Limb (tissue), 2 donors: ENCODE data around the gene QRICH2.
"Not testable (repeated sequence)": the region's sequence is repeated elsewhere in the genome, so short reads cannot be mapped to it uniquely, and the experiment has no call there.

Experiments
- DNase-seq, 2 donors: peaks; one replicate each; pipeline ENCODE4 v3.0.0-alpha.2; 2016; ENCODE audit errors: extremely low spot score in 2 of 2

QRICH2 gene

GRCh38 chr17:76248013-76248782 is 59.9 kb downstream of the QRICH2 start:
- DNase-seq, result no peak

DNA sequence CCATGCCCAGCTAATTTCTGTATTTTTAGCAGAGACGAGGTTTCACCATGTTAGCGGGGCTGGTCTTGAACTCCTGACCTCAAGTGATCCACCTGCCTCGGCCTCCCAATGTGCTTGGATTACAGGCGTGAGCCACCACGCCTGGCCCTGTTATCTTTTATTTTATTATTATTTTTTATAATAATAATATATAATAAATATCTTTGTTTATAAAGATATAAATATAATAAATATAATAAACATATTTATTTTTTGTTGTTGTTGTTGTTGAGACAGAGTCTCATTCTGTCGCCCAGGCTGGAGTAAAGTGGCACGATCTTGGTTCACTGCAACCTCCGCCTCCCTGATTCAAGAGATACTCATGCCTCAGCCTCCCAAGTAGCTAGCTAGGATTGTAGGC is 60.8 kb downstream of the QRICH2 start:
- DNase-seq, result no peak

GRCh38 chr17:76246080-76247066 is 61.7 kb downstream of the QRICH2 start:
- DNase-seq, result no peak

DNA sequence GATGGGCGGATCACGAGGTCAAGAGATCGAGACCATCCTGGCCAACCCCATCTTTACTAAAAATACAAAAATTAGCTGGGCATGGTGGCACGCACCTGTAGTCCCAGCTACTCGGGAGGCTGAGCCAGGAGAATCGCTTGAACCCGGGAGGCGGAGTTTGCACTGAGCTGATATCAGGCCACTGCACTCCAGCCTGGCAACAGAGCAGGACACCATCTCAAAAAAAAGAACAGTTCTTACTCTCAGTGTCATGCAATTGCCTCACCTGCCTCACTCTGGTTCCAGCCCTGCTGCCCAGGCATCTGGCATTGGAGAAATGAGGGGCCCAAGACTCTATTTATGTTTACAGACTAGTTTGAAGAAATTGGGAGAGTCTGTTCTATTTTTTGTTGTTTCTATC is 63.4 kb downstream of the QRICH2 start:
- not testable (repeated sequence) for DNase-seq

DNA sequence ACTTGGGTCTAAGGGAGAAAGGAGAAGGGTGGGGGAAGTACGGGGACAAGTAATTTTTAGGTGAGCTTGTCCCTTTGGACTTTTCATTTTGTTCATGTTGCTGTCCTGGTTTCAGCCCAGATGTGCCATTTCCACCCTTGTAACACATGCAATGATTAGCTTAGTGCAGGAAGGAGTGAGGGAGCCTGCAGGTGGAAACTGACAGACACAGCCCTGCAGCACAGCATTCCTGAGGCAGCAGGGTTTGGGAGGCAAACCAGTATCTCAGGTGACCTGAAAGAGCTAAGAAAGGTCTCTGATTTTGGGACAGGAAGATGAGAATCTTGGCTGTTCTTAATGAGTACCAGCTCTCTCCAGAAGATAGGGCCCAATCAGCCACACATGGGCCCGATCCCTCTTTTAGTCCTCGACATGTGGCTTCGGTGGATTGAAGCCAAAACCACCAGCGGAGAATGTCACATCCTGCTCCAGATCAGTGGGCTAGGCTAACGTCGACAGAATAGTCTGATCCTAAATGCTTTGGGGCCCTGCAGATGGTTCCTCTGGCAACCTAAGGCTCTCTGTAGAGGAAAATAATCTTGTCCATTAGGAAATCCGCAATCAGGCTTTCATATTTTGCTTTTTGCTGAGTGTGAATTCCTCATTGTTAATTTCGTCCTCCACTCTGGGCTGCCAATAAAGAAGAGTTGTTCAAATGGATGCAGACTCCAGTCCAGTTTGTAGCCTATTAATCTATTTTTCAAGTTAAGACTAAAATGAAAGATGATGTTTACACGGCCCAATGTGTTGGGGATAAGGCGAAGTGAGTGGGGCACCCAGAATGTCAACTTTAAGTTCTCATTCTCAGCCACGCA is 64.0 kb downstream of the QRICH2 start:
- no peak for DNase-seq

DNA sequence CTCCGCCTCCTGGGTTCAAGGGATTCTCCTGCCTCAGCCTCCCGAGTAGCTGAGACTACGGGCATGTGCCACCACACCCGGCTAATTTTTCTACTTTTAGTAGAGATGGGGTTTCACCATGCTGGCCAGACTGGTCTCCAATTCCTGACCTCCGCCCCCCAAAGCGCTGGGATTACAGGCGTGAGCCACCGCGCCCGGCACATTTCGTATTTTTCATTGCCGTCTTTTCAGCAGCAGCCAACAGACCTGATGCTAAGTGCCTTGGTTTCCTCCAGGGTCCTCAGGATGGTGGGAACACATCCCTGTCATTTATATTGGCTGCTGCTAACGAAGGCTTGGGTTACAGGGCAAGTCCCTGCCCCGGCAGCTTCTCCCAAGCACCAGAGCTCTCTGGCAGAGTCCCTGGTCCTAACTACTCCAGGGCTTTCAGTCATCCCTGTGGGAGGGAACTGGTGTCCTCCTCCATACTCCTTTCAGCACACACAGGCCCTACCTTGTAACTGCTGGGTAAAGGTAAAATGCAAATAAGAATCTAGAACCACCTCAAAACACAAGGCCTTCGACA is 66.3 kb downstream of the QRICH2 start:
- no peak for DNase-seq

- DNase-seq, result no peak
Observed at GRCh38 chr17:76241204-76241538, 66.9 kb downstream of the QRICH2 start.

- DNase-seq, result peak; percentile 51 to 79
Observed at GRCh38 chr17:76240461-76241203, 67.4 kb downstream of the QRICH2 start, which contains the start of gene RNF157. RNF157 (minus strand) TSS chr17:76240493; CDS start chr17:76240240, 253 bp downstream.

DNA sequence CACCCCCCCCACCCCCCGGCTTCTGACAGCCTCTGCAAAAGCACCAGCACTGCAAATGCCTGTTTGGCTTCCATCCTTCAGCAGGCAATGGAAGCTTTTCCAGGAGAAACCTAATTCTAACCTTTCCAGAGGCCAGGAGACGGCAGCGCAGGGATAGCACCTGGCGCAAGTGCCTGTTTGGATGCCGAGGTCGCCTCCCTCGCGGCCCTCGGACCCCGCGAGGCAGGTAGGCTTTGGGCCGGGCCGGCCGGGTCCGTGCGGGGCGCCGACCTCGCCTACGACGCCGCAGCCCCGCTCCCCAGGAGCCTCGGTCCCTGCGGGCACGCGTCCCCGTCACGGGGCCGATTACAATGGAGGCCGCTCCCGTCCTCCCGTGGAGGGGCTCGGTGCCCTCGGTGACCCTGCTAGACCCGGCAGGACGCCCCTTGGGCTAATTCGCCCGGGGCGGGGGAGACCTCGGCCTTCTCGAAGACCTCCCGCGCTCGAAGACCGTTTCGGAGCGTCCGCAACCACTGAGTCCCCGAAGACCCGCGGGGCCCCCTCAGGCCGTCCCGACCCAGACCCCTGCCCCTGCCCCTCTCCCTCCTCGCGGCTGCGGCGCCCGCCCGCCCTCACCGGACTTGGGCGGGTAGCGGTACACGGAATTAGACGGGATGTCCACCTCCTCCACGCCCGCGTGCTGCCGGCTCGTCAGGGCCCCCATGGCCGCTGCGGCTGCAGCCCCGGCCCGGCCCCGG is 68.4 kb downstream of the QRICH2 start:
- peak in 1 of 2 donors; percentile 48 for DNase-seq

GRCh38 chr17:76238847-76239537 is 69.1 kb downstream of the QRICH2 start:
- no peak for DNase-seq

DNA sequence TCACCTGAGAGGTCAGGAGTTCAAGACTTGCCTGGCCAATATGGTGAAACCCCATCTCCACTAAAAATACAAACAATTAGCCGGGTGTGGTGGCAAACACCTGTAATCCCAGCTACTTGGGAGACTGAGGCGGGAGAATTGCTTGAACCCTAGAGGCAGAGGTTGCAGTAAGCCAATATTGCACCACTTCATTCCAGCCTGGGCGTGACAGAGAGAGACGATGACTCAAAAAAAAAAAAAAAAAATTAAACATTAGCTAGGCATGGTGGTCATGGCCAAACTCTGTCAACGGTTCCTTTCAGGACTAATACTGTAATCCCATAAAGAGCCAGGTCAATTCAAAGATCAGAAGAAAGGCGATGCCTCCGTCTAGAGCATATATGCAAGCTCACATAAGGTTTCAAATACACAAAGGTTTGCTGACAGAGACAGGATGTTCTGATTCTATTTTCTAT is 70.2 kb downstream of the QRICH2 start:
- no peak for DNase-seq

- DNase-seq, result no peak
Observed at GRCh38 chr17:76236603-76237002, 71.5 kb downstream of the QRICH2 start.

DNA sequence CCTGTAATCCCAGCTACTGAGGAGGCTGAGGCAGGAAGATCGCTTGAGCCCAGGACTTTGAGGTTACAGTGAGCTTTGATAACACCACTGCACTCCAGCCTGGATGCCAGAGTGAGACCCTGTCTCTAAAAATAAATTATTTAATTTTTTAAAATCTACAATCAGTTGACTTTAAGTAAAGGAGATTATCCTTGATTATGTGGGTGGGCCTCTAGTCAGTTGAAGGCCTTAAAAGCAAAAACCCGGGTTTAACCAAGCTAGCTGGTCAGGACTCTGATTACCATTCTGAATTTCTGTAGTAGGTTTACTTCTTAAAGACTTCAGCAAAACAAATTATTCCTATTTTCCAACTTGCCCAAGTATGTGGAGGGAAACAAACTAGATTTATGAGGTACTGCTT is 72.2 kb downstream of the QRICH2 start:
- no peak for DNase-seq

GRCh38 chr17:76234354-76234679 is 73.8 kb downstream of the QRICH2 start:
- no peak for DNase-seq

DNA sequence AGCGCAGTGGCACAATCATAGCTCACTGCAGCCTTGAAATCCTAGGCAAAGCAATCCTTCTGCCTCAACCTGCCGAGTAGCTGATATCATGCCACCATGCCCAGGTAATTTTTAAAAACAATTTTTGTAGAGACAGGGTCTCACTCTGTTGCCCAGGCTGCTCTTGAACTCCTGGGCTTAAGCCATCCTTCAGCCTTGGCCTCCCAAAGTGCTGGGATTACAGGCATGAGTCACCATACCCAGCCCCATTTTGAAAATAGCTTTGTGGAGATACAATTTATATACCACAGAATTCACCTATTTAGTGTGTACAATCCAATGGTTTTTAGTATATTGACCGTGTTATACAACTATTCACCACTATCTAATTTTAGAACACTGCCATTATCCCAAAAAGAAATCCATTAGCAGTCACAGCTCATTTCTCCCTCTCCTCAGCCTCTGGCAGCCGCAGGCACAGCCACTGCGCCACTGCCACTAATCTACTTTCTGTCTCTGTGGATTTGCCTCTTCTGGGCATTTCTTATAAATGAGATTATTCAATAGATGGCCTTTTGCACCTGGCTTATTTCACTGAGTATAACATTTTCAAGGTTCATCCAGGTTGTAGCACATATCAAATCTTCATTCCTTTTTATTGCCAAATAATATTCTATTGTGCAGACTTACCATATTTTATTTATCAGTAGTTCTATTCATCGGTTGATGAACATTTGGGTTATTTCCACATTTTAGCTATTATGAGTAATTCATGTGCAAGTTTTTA is 74.3 kb downstream of the QRICH2 start:
- no peak for DNase-seq

- peak in 1 of 2 donors; percentile 68 for DNase-seq
Observed at GRCh38 chr17:76232342-76232741, 75.7 kb downstream of the QRICH2 start.

GRCh38 chr17:76226749-76227148 is 81.3 kb downstream of the QRICH2 start:
- DNase-seq, result not testable (repeated sequence)

DNA sequence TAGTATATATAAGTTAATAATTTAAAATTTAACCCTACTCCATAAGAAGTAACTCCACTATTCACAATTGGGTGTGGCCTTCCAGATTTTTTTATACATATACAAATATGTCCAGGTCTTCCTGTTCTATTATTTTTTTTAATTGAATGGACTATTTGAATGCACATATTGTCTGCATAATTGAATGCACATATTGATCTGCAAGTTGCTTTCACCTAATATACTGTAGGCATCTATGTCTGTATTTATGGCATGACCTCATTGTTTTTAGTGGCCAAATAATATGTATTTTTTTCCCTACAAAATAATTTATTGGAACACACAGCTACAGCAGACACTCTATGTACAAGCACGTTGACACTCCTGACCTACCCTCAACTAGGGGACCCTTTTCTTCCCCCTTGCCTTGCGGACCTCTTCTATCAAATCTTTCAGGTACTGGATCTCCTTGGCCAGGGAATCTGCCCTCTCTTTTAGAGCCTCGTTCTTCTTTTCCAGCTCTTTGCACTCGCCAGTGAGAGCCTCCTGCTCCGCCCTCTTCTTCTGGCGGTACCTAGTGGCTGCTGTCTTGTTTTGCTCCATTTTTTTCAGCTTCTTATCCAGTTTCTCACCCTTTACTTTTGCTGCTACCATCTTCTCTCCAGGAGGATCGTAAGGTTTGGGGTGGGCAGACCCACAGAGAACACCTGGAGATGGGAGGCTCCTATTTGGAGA is 82.5 kb downstream of the QRICH2 start:
- DNase-seq, result not testable (repeated sequence)
